Measurements from ENCODE around the gene MYL12B.

MYL12B gene

DNA sequence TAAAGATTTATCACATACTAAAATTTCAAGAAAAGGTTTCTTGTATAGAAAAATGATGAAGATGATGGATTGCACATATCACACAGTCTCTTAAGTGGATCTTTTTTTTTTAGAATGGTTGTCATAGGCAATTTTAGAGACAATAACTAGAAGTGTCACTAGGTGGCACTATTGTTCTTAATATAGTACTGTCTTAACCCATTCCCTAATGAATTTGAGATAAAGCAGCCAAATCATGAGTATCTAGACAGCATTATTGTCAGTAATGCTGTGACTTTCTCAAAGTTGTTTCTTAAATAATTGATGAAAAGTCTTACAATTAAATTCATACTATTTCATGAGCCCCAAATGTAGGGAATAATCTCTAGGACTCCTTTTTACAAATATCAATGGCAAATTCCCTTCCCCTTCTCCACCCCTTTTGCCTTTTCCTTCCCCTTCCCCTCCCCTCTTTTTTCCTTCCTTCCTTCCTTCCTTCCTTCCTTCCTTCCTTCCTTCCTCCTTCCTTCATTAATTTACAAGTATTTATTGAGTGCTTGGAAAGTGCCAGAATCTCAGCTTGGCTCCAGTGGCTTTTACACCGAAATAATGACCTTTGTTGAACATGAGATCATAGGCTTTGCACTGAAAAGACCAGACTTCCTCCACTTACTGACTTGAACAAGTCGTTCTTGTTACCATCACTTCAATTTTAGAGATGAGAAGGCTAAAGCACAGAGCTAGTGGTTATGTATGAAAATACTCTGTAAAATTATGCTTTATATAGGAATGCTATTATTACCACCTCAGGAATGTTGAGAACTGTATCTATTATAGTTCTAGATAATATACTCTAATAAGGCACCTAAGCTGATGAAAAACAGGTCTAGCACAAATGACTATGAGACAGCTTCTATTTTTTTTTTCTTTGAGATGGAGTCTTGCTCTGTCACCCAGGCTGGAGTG lies 19.8 kb downstream of the MYL12B start:
- Histone ChIP-seq H3K36me3 (ENCODE audit: insufficient read depth, low read length) (peaks cover 15% of the 10 kb centered on the region), H2AFZ (ENCODE audit: low read length, unreplicated experiment) (peak overlapping the region; percentile 47), H3K4me1 (ENCODE audit: control insufficient read depth, insufficient read depth, low read length, unreplicated experiment) (peaks cover 5% of the 10 kb centered on the region), H3K79me2 (ENCODE audit: control insufficient read depth, insufficient read depth, low read length, unreplicated experiment) (no peaks in the 10 kb centered on the region), H3K4me3 (ENCODE audit: low read depth, low read length) (no peak overlapping the region), H3K27ac (ENCODE audit: low read depth, low read length) (0 out of 2 replicates have a peak overlapping the region, but pooled peaks have one; percentile 20), H3K27me3 (ENCODE audit: insufficient read depth, low read length) (no peaks in the 10 kb centered on the region)

- Histone ChIP-seq H3K27me3 (ENCODE audit: insufficient read depth, low read length) (no peaks in the 10 kb centered on the region), H3K36me3 (ENCODE audit: insufficient read depth, low read length) (0 out of 2 replicates have a peak, but pooled peaks cover 2% of the 10 kb centered on the region), H3K27ac (ENCODE audit: low read depth, low read length) (no peak overlapping the region), H3K4me1 (ENCODE audit: control insufficient read depth, insufficient read depth, low read length, unreplicated experiment) (peaks cover 5% of the 10 kb centered on the region), H2AFZ (ENCODE audit: low read length, unreplicated experiment) (no peak overlapping the region), H3K79me2 (ENCODE audit: control insufficient read depth, insufficient read depth, low read length, unreplicated experiment) (no peaks in the 10 kb centered on the region), H3K4me3 (ENCODE audit: low read depth, low read length) (no peak overlapping the region)
Measured at GRCh38 chr18:3283253-3283863, 21.4 kb downstream of the MYL12B start.

- Histone ChIP-seq H3K4me3 (ENCODE audit: low read depth, low read length) (no peak overlapping the region), H2AFZ (ENCODE audit: low read length, unreplicated experiment) (no peak overlapping the region), H3K27me3 (ENCODE audit: insufficient read depth, low read length) (no peaks in the 10 kb centered on the region), H3K36me3 (ENCODE audit: insufficient read depth, low read length) (no peaks in the 10 kb centered on the region), H3K27ac (ENCODE audit: low read depth, low read length) (no peak overlapping the region), H3K79me2 (ENCODE audit: control insufficient read depth, insufficient read depth, low read length, unreplicated experiment) (no peaks in the 10 kb centered on the region), H3K4me1 (ENCODE audit: control insufficient read depth, insufficient read depth, low read length, unreplicated experiment) (peaks cover 5% of the 10 kb centered on the region)
Measured at GRCh38 chr18:3283908-3284307, 22.0 kb downstream of the MYL12B start.

- no peaks in the 10 kb centered on the region for H3K79me2 ChIP-seq (ENCODE audit: control insufficient read depth, insufficient read depth, low read length, unreplicated experiment)
- H3K4me3 ChIP-seq (ENCODE audit: low read depth, low read length): no peak overlapping the region
- no peak overlapping the region for H3K27ac ChIP-seq (ENCODE audit: low read depth, low read length)
Measured at GRCh38 chr18:3284501-3284900, 22.6 kb downstream of the MYL12B start.

DNA sequence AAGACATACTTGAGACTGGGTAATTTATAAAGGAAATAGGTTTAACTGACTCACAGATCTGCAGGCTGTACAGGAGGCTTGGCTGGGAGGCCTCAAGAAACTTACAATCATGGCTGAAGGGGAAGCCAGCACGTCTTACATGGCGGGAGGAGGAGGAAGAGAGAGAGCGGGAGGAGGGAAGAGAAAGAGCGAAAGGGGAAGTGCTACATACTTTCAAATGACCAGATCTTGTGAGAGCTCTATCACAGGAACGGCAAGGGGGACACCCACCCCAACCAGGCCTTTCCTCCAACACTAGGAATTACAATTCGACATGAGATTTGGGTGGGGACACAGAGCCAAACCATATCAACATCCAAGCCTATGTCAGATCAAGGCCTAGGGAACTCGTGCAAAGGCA lies 24.2 kb downstream of the MYL12B start:
- H3K27me3 ChIP-seq (ENCODE audit: insufficient read depth, low read length): no peaks in the 10 kb centered on the region
- no peak overlapping the region for H3K4me3 ChIP-seq (ENCODE audit: low read depth, low read length)
- H3K4me1 ChIP-seq (ENCODE audit: control insufficient read depth, insufficient read depth, low read length, unreplicated experiment): peaks cover 5% of the 10 kb centered on the region
- H2AFZ ChIP-seq (ENCODE audit: low read length, unreplicated experiment): no peak overlapping the region
- H3K36me3 ChIP-seq (ENCODE audit: insufficient read depth, low read length): no peaks in the 10 kb centered on the region
- no peak overlapping the region for H3K27ac ChIP-seq (ENCODE audit: low read depth, low read length)
- H3K79me2 ChIP-seq (ENCODE audit: control insufficient read depth, insufficient read depth, low read length, unreplicated experiment): no peaks in the 10 kb centered on the region

More at GRCh38 chr18:3284501-3284900, 22.6 kb downstream of the MYL12B start:
- Histone ChIP-seq H3K4me1 (ENCODE audit: control insufficient read depth, insufficient read depth, low read length, unreplicated experiment) (peaks cover 5% of the 10 kb centered on the region), H2AFZ (ENCODE audit: low read length, unreplicated experiment) (no peak overlapping the region), H3K36me3 (ENCODE audit: insufficient read depth, low read length) (no peaks in the 10 kb centered on the region), H3K27me3 (ENCODE audit: insufficient read depth, low read length) (no peaks in the 10 kb centered on the region)

DNA sequence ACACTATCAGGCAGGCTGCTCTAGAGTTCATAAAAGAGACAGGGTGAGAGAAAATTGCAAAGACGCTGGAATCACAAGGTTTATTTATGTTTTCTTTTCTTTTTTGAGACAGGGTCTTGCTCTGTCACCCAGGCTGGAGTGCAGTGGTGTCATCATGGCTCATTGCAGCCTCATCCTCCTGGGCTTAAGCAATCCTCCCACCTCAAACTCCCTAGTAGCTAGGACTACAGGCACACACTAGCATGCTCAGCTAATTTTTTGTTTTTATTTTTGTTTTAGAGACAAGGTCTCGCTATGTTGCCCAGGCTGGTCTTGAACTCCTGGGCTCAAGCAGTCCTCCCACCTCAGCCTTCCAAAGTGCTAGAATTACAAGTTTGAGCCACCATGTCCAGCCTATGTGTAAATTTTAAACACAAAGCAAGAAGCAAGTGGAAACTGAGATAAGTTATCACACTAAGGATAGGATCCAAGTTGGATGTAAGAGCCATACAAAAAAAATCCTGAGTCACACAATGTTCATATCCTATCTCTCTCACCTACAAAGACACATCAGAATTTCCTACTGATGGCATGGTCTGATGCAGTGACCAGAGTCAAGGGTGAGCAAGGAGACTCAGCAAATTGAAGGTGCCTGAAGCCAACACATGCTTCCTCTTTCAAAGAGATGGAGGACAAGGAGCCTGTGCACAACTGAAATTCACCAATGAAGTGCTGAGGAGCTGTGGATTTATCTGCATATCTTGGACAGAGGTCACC lies 31.4 kb downstream of the MYL12B start:
- H3K36me3 ChIP-seq (ENCODE audit: insufficient read depth, low read length): no peaks in the 10 kb centered on the region
- H3K27me3 ChIP-seq (ENCODE audit: insufficient read depth, low read length): no peaks in the 10 kb centered on the region
- H2AFZ ChIP-seq (ENCODE audit: low read length, unreplicated experiment): no peak overlapping the region
- no peak overlapping the region for H3K4me3 ChIP-seq (ENCODE audit: low read depth, low read length)
- H3K27ac ChIP-seq (ENCODE audit: low read depth, low read length): no peak overlapping the region
- no peaks in the 10 kb centered on the region for H3K4me1 ChIP-seq (ENCODE audit: control insufficient read depth, insufficient read depth, low read length, unreplicated experiment)
- H3K79me2 ChIP-seq (ENCODE audit: control insufficient read depth, insufficient read depth, low read length, unreplicated experiment): no peaks in the 10 kb centered on the region

- H3K79me2 ChIP-seq (ENCODE audit: control insufficient read depth, insufficient read depth, low read length, unreplicated experiment): no peaks in the 10 kb centered on the region
- no peaks in the 10 kb centered on the region for H3K36me3 ChIP-seq (ENCODE audit: insufficient read depth, low read length)
- no peak overlapping the region for H2AFZ ChIP-seq (ENCODE audit: low read length, unreplicated experiment)
- no peak overlapping the region for H3K27ac ChIP-seq (ENCODE audit: low read depth, low read length)
- H3K4me3 ChIP-seq (ENCODE audit: low read depth, low read length): no peak overlapping the region
- no peaks in the 10 kb centered on the region for H3K27me3 ChIP-seq (ENCODE audit: insufficient read depth, low read length)
- no peaks in the 10 kb centered on the region for H3K4me1 ChIP-seq (ENCODE audit: control insufficient read depth, insufficient read depth, low read length, unreplicated experiment)
Measured at GRCh38 chr18:3294435-3295080, 32.6 kb downstream of the MYL12B start.

DNA sequence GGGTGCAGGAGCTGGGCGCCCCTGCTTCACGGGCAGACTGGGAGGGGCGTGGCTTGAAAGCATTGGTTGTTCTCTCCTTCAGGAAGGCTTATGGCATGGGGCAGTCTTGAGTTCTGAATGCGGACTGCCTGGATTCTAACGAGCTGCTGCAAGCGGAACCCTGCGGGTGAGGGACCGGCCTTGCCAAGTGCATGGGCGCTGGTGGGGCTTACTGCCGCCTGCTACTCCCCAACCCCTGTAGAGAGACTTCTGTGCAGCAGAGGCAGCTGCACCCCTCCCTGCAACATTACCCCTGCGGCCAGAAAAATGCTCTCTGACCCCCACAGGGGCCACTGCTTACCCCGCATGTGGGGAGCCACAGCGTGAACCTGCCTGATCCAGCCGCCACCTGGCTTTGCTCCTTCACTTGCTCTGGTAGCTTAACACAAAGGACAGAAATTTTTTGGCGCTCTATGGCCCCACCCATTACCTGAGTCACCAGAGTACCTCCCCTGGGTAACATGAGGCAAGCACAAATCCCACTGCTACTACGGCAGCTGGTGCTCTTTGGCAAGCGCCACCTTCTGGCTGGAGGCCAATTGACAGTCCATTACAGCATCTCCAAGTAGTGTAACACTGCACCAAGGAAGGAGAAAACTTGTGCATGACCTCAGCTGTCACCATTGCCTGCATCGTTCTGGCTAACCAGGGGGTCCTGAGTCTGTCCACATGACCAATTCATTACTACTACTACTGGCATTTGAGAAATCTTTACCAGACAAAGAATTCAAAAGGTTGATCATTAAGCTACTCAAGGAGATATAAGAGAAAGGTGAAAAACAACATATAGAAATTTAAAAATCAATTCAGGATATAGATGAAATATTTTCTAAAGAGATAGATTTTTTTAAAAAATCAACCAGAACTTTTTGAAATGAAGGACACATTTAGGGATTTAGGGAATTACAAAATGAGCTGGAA lies 35.4 kb downstream of the MYL12B start:
- no peaks in the 10 kb centered on the region for H3K79me2 ChIP-seq (ENCODE audit: control insufficient read depth, insufficient read depth, low read length, unreplicated experiment)
- H3K4me3 ChIP-seq (ENCODE audit: low read depth, low read length): peak overlapping the region; percentile 57
- H3K36me3 ChIP-seq (ENCODE audit: insufficient read depth, low read length): no peaks in the 10 kb centered on the region
- H3K27me3 ChIP-seq (ENCODE audit: insufficient read depth, low read length): no peaks in the 10 kb centered on the region
- no peaks in the 10 kb centered on the region for H3K4me1 ChIP-seq (ENCODE audit: control insufficient read depth, insufficient read depth, low read length, unreplicated experiment)
- H3K27ac ChIP-seq (ENCODE audit: low read depth, low read length): no peak overlapping the region
- H2AFZ ChIP-seq (ENCODE audit: low read length, unreplicated experiment): no peak overlapping the region

DNA sequence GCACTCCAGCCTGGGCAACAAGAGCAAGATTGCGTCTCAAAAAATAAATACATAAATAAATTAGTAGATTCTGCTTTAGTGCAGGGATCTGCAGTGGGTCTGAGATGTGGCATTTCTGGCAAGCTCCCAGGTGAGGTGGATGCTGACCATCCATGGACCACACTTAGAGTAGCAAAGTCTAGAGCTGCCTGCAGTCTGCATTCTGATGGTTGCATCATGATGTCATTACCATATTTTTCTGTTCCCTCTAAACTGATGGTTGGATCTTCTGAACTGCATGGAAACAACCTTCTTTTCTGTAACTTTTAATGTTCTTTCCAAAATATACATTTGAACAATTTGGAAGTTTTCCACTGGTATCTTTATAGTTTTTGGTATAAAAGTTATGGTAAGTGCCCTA lies 42.9 kb downstream of the MYL12B start:
- no peaks in the 10 kb centered on the region for H3K36me3 ChIP-seq (ENCODE audit: insufficient read depth, low read length)
- peak overlapping the region; percentile 96 for H3K27ac ChIP-seq (ENCODE audit: low read depth, low read length)
- no peaks in the 10 kb centered on the region for H3K27me3 ChIP-seq (ENCODE audit: insufficient read depth, low read length)

More for the DNA sequence above, 42.9 kb downstream of the MYL12B start:
- Histone ChIP-seq H3K79me2 (ENCODE audit: control insufficient read depth, insufficient read depth, low read length, unreplicated experiment) (no peaks in the 10 kb centered on the region), H2AFZ (ENCODE audit: low read length, unreplicated experiment) (peak overlapping the region; percentile 21), H3K4me1 (ENCODE audit: control insufficient read depth, insufficient read depth, low read length, unreplicated experiment) (peaks cover 22% of the 10 kb centered on the region), H3K4me3 (ENCODE audit: low read depth, low read length) (no peak overlapping the region)

All from ACC112 (cell line).